HEK293 (cell line): ENCODE data around the gene ITGB4.
A peak's percentile ranks its signal among the peaks of the same experiment; 100 is the strongest.

Source experiments
- CTCF ChIA-PET: fragments of 350-600 bp; formaldehyde crosslinking; extraction: SDS; loops from one replicate; lab custom pipeline; 2021; ENCODE audit warnings: antibody characterized with exemption; lab: Yijun Ruan, JAX
- POLR2A ChIA-PET: fragments of 300-600 bp; formaldehyde crosslinking; extraction: SDS; loops from one replicate; lab custom pipeline; 2020; ENCODE audit warnings: antibody characterized with exemption, inconsistent platforms; lab: Yijun Ruan, JAX
- H3K27ac ChIP-seq: fragments of 200-500 bp; sonication (Bioruptor generic); 2 replicates; pipeline ENCODE4 v1.5.1; 2014; ENCODE audit warnings: low read depth, low read length, control low read depth, inconsistent platforms; ENCODE audit errors: extremely low read depth
- H3K36me3 ChIP-seq, 2 experiments: fragments of 200-500 bp in 1 of 2; sonication (Bioruptor generic) in 1 of 2; 1 replicate in 1 of 2; 2 replicates in 1 of 2; pipeline ENCODE4 v1.5.1; 2014 to 2017; ENCODE audit warnings: inconsistent platforms in 2 of 2, low read length in 2 of 2; ENCODE audit not compliant: control insufficient read depth in 2 of 2, insufficient read depth in 1 of 2
- H3K4me1 ChIP-seq: fragments of 200-500 bp; sonication (Bioruptor generic); 2 replicates; pipeline ENCODE4 v1.5.1; 2014; ENCODE audit warnings: mild to moderate bottlenecking, low read length, inconsistent platforms; ENCODE audit not compliant: control insufficient read depth, insufficient read depth
- H3K4me3 ChIP-seq: 2 replicates; pipeline ENCODE4 v1.5.1; 2011; ENCODE audit warnings: low read depth, mild to moderate bottlenecking, control low read depth, low read length, moderate library complexity
- H3K9me3 ChIP-seq: fragments of 200-500 bp; sonication (Bioruptor generic); 2 replicates; pipeline ENCODE4 v1.5.1; 2014; ENCODE audit warnings: low read depth, low read length, inconsistent platforms; ENCODE audit not compliant: control insufficient read depth, insufficient read depth
- GLIS1 ChIP-seq: fragments of 450-650 bp; formaldehyde crosslinking; IDR thresholded peaks from 2 replicates; pipeline ENCODE4 v1.5.1; 2016; ENCODE audit warnings: missing biosample characterization, missing genetic modification characterization
- KLF16 ChIP-seq: fragments of 450-650 bp; formaldehyde crosslinking; IDR thresholded peaks from 2 replicates; pipeline ENCODE4 v1.5.1; 2017; ENCODE audit warnings: missing biosample characterization, missing genetic modification characterization
- OVOL3 ChIP-seq: fragments of 450-650 bp; formaldehyde crosslinking; IDR thresholded peaks from 2 replicates; pipeline ENCODE4 v1.5.1; 2016; ENCODE audit warnings: missing biosample characterization, missing genetic modification characterization
- RBAK ChIP-seq: fragments of 450-650 bp; formaldehyde crosslinking; IDR thresholded peaks from 2 replicates; pipeline ENCODE4 v1.5.1; 2016; ENCODE audit warnings: missing biosample characterization, missing genetic modification characterization
- REST ChIP-seq: fragments of 450-650 bp; formaldehyde crosslinking; IDR thresholded peaks from 2 replicates; pipeline ENCODE4 v1.5.1; 2016; ENCODE audit warnings: missing biosample characterization, missing genetic modification characterization
- SCRT1 ChIP-seq: fragments of 450-650 bp; formaldehyde crosslinking; IDR thresholded peaks from 2 replicates; pipeline ENCODE4 v1.5.1; 2016; ENCODE audit warnings: missing biosample characterization, missing genetic modification characterization, borderline replicate concordance
- ZBTB17 ChIP-seq: fragments of 450-650 bp; formaldehyde crosslinking; IDR thresholded peaks from 2 replicates; pipeline ENCODE4 v1.5.1; 2016; ENCODE audit warnings: missing biosample characterization, missing genetic modification characterization
- ZBTB21 ChIP-seq: fragments of 450-650 bp; formaldehyde crosslinking; IDR thresholded peaks from 2 replicates; pipeline ENCODE4 v1.5.1; 2017; ENCODE audit warnings: missing biosample characterization, missing genetic modification characterization
- ZNF112 ChIP-seq: fragments of 450-650 bp; formaldehyde crosslinking; IDR thresholded peaks from 2 replicates; pipeline ENCODE4 v1.5.0; 2017; ENCODE audit warnings: missing biosample characterization, missing genetic modification characterization
- ZNF24 ChIP-seq: fragments of 450-650 bp; formaldehyde crosslinking; IDR thresholded peaks from 2 replicates; pipeline ENCODE4 v1.5.1; 2016; ENCODE audit warnings: missing biosample characterization, missing genetic modification characterization
- ZNF248 ChIP-seq: fragments of 450-650 bp; formaldehyde crosslinking; IDR thresholded peaks from 2 replicates; pipeline ENCODE4 v1.5.1; 2017; ENCODE audit warnings: missing biosample characterization, missing genetic modification characterization
- ZNF266 ChIP-seq: fragments of 450-650 bp; formaldehyde crosslinking; IDR thresholded peaks from 2 replicates; pipeline ENCODE4 v1.5.1; 2016; ENCODE audit warnings: missing biosample characterization, missing genetic modification characterization, low read depth
- ZNF366 ChIP-seq: fragments of 450-650 bp; formaldehyde crosslinking; conservative IDR thresholded peaks from 2 replicates; pipeline ENCODE4 v1.5.1; 2016; ENCODE audit warnings: missing biosample characterization, missing genetic modification characterization
- ZNF398 ChIP-seq: fragments of 450-650 bp; formaldehyde crosslinking; IDR thresholded peaks from 2 replicates; pipeline ENCODE4 v1.5.1; 2017; ENCODE audit warnings: missing biosample characterization, missing genetic modification characterization
- ZNF433 ChIP-seq: fragments of 450-650 bp; formaldehyde crosslinking; IDR thresholded peaks from 2 replicates; pipeline ENCODE4 v1.5.1; 2016; ENCODE audit warnings: missing biosample characterization, missing genetic modification characterization, low read depth
- ZNF48 ChIP-seq: fragments of 450-650 bp; formaldehyde crosslinking; IDR thresholded peaks from 2 replicates; pipeline ENCODE4 v1.5.1; 2016; ENCODE audit warnings: missing biosample characterization, missing genetic modification characterization
- ZNF501 ChIP-seq: fragments of 450-650 bp; formaldehyde crosslinking; IDR thresholded peaks from 2 replicates; pipeline ENCODE4 v1.5.1; 2016; ENCODE audit warnings: missing biosample characterization, missing genetic modification characterization
- ZNF514 ChIP-seq: fragments of 450-650 bp; formaldehyde crosslinking; IDR thresholded peaks from 2 replicates; pipeline ENCODE4 v1.5.1; 2016; ENCODE audit warnings: missing biosample characterization, missing genetic modification characterization
- ZNF530 ChIP-seq: fragments of 450-650 bp; formaldehyde crosslinking; IDR thresholded peaks from 2 replicates; pipeline ENCODE4 v1.5.1; 2016; ENCODE audit warnings: low read depth, missing biosample characterization, missing genetic modification characterization
- ZNF585B ChIP-seq: fragments of 450-650 bp; formaldehyde crosslinking; IDR thresholded peaks from 2 replicates; pipeline ENCODE4 v1.5.1; 2016; ENCODE audit warnings: missing biosample characterization, missing genetic modification characterization
- ZNF747 ChIP-seq: fragments of 450-650 bp; formaldehyde crosslinking; IDR thresholded peaks from 2 replicates; pipeline ENCODE4 v1.5.1; 2016; ENCODE audit warnings: missing biosample characterization, missing genetic modification characterization

ITGB4 gene

GRCh38 chr17:75689441-75689873 is 31.8 kb upstream of the ITGB4 start:
- Histone ChIP-seq H3K4me1 (no peaks in the 10 kb centered on the region; the same call in 1 of the 2 replicates), H3K9me3 (no peaks in the 10 kb centered on the region), H3K27ac (no peak overlapping the region), H3K4me3 (no peak overlapping the region), H3K36me3 (peaks cover 19 to 77% of the 10 kb centered on the region in 2 experiments; a peak in 2 of 3 replicates)
- ChIA-PET POLR2A (no interaction called here), CTCF (interaction anchor here (0.6 to 6.6 kb wide), 4 partner anchors 18 to 59 kb away, joined by 3 to 48 read pairs (median 6); partner anchors contain the start of gene SMIM5)
- TF ChIP-seq ZNF398 (tag by site-specific recombination): no peak

DNA sequence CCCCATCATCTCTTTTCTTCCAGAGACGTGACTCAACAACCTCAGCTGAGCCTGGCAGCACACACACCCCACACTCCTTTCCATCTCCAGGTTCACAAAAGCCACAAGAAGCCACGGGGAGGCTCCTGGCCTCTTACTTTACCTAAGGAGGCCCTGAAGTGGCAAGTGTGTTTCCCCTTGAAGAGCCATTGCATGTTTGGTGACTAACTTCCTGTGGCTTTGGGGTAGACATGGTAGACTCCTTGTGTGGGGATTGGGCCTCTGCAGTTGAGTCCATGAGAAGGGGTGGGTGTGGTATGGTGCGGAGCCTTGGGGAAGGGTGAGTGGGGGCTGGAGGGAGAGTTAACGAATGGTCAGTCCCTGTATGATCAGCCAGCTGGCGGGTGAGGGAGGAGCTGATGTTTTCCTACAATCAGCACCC is 29.9 kb upstream of the ITGB4 start:
- no peak overlapping the region for H3K4me3 ChIP-seq
- peak overlapping the region; percentile 22; the same call in 1 of the 2 replicates for H3K27ac ChIP-seq
- peaks cover 23 to 85% of the 10 kb centered on the region in 2 experiments; a peak in 2 of 3 replicates for H3K36me3 ChIP-seq
- no peaks in the 10 kb centered on the region; the same call in 1 of the 2 replicates for H3K4me1 ChIP-seq
- no peak for TF ChIP-seq ZBTB17 (tag by site-specific recombination)
- TF ChIP-seq KLF16 (tag by site-specific recombination): no peak
- no peak for TF ChIP-seq GLIS1 (tag by site-specific recombination)
- no peak for TF ChIP-seq ZNF24
- no peak for TF ChIP-seq ZNF248 (tag by site-specific recombination)
- no peak for TF ChIP-seq ZNF366
- no peak for TF ChIP-seq ZNF266
- no peak for TF ChIP-seq ZNF112 (tag by site-specific recombination)
- no peak for TF ChIP-seq SCRT1 (tag by site-specific recombination)
- TF ChIP-seq ZNF514 (tag by site-specific recombination): no peak
- no peak for TF ChIP-seq ZNF747 (tag by site-specific recombination)
- TF ChIP-seq RBAK: no peak
- no peak for TF ChIP-seq ZNF530 (tag by site-specific recombination)
- no peak for TF ChIP-seq ZNF433
- no peak for TF ChIP-seq ZNF585B (tag by site-specific recombination)
- TF ChIP-seq ZNF48 (tag by site-specific recombination): no peak
- TF ChIP-seq REST (tag by site-specific recombination): no peak
- no peak for TF ChIP-seq ZNF501 (tag by site-specific recombination)
- TF ChIP-seq OVOL3 (tag by site-specific recombination): no peak
- TF ChIP-seq ZBTB21: no peak
- H3K9me3 ChIP-seq: no peaks in the 10 kb centered on the region
- ChIA-PET CTCF (interaction anchor here (0.6 to 6.6 kb wide), 4 partner anchors 18 to 58 kb away, joined by 3 to 48 read pairs (median 4); partner anchors contain the start of gene SMIM5), POLR2A (no interaction called here)
